ENCODE results near the gene REXO4. TPM values are rescaled to one million over a fixed set of nuclear protein-coding genes. Genes with fewer than 3 reads are reported as not detected.

REXO4 gene
- total and polyA plus RNA-seq, 10 of the 15 experiments (the other 5 are each of a cell fraction or from before 2014, with no cell fraction given) = 2.7 to 43.9 (median 30.5) TPM

DNA sequence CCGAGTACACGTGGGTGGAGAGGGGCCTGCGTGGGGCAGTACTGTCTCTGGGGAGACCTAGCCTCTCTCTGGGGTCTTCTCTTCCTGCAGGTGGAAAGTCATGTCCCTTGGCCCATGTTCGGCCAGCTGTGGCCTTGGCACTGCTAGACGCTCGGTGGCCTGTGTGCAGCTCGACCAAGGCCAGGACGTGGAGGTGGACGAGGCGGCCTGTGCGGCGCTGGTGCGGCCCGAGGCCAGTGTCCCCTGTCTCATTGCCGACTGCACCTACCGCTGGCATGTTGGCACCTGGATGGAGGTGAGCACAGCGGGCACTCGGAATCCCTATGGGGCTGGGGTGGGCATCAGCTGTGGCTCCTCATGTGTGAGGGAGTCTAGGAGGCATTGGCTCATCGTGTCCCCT lies 36.5 kb upstream of the REXO4 start:
- ChIA-PET SMC1A (ENCODE audit: uncharacterized antibody, unreplicated experiment) (no interaction called here), CTCF (interaction anchor here (1.8 kb wide), 1 partner anchor 32 kb away, joined by 5 read pairs; no protein-coding TSS in a partner anchor), POLR2A (no interaction called here), RAD21 (ENCODE audit: unreplicated experiment) (no interaction called here)
- no peaks in the 10 kb centered on the region for H3K79me2 ChIP-seq (ENCODE audit: control insufficient read depth, insufficient read depth, low read length)
- H3K4me3 ChIP-seq = no peak overlapping the region
- WGBS (ENCODE audit: insufficient coverage, insufficient replicate concordance, low lambda C conversion rate, missing lambda C conversion rate) = 38% methylated on average over 19 of the region's 19 CpGs
- ATAC-seq (no peak), DNase-seq (ENCODE audit: low read depth, low spot score) (no peak), FAIRE-seq (no peak)
- no peaks in the 10 kb centered on the region; a peak in 2 of 4 replicates for H3K27me3 ChIP-seq (replicated peaks in 1 of 2; ENCODE audit: control insufficient read depth in 2 of 2, insufficient read depth in 2 of 2, low read length in 1 of 2)
- H4K20me1 ChIP-seq (ENCODE audit: control insufficient read depth, insufficient read depth) = no peaks in the 10 kb centered on the region
- no peak overlapping the region for H3K9ac ChIP-seq (ENCODE audit: control insufficient read depth, insufficient read depth, low read length)
- no peak overlapping the region for H3K4me2 ChIP-seq (ENCODE audit: control insufficient read depth, insufficient read depth)
- intact Hi-C loops (cut with micrococcal nuclease; ENCODE audit: unreplicated experiment) (no loop called here), in situ Hi-C loops (cut with MboI) (no loop called here)
- TF ChIP-seq, protein P1, sequence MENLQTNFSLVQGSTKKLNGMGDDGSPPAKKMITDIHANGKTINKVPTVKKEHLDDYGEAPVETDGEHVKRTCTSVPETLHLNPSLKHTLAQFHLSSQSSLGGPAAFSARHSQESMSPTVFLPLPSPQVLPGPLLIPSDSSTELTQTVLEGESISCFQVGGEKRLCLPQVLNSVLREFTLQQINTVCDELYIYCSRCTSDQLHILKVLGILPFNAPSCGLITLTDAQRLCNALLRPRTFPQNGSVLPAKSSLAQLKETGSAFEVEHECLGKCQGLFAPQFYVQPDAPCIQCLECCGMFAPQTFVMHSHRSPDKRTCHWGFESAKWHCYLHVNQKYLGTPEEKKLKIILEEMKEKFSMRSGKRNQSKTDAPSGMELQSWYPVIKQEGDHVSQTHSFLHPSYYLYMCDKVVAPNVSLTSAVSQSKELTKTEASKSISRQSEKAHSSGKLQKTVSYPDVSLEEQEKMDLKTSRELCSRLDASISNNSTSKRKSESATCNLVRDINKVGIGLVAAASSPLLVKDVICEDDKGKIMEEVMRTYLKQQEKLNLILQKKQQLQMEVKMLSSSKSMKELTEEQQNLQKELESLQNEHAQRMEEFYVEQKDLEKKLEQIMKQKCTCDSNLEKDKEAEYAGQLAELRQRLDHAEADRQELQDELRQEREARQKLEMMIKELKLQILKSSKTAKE (IDR thresholded peaks at IDR 0.05; ENCODE audit: low read depth, poor library complexity, severe bottlenecking) = no peak
- TF ChIP-seq IKZF1 (conservative IDR thresholded peaks at IDR 0.05) = no peak
- TF ChIP-seq RUNX3 (IDR thresholded peaks at IDR 0.05; ENCODE audit: low read length) = no peak
- TF ChIP-seq EZH2 (IDR thresholded peaks at IDR 0.05; ENCODE audit: borderline replicate concordance, control insufficient read depth, low read depth, low read length) = no peak
- no peak for TF ChIP-seq MEF2A (IDR thresholded peaks at IDR 0.05; ENCODE audit: insufficient read depth, low read depth, low read length)
- no peaks in the 10 kb centered on the region for H3K36me3 ChIP-seq (ENCODE audit: control insufficient read depth in 2 of 2, insufficient read depth in 2 of 2, low read length in 1 of 2)
- no peak overlapping the region for H3K27ac ChIP-seq (ENCODE audit: control insufficient read depth, insufficient read depth)
- H3K4me1 ChIP-seq (ENCODE audit: control insufficient read depth, insufficient read depth, low read length) = no peaks in the 10 kb centered on the region; the same call in 1 of the 2 replicates
- no TSS peak for BruUV-seq (replicated peaks)
- no peak overlapping the region for H2AFZ ChIP-seq (ENCODE audit: control insufficient read depth, low read depth, low read length)
- H3K9me3 ChIP-seq (replicated peaks; ENCODE audit: control insufficient read depth, insufficient read depth, low read length) = no peaks in the 10 kb centered on the region

DNA sequence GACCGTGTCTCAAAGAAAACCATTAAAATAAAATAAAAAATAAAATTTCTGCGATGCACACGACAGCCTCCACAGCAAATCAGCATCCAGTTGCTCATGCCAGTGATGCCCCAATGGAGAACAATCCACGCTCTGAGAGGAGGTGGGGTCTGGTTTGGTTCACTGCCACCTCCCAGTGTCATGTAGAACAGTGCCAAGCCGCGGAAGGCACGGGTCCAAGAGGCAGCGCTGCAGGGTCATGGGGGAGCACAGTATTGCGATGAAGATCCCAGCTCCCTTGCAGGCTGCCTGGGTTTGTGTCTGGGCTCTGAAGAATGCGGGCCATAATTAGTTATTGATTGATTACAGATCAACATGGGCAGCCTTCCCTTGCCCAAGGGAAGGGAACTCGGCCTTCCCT lies 35.8 kb upstream of the REXO4 start:
- in situ Hi-C loops (cut with MboI) = no loop called here
- no TSS peak for BruUV-seq (replicated peaks)
- intact Hi-C loops (cut with micrococcal nuclease; ENCODE audit: unreplicated experiment) = no loop called here
- ATAC-seq (no peak), DNase-seq (ENCODE audit: low read depth, low spot score) (no peak), FAIRE-seq (no peak)
- CTCF ChIA-PET = interaction anchor here (1.8 kb wide), 1 partner anchor 33 kb away, joined by 5 read pairs; no protein-coding TSS in a partner anchor
- Histone ChIP-seq H3K27me3 (replicated peaks in 1 of 2; ENCODE audit: control insufficient read depth in 2 of 2, insufficient read depth in 2 of 2, low read length in 1 of 2) (no peaks in the 10 kb centered on the region; a peak in 2 of 4 replicates), H3K4me2 (ENCODE audit: control insufficient read depth, insufficient read depth) (no peak overlapping the region), H3K27ac (ENCODE audit: control insufficient read depth, insufficient read depth) (no peak overlapping the region), H3K4me1 (ENCODE audit: control insufficient read depth, insufficient read depth, low read length) (no peaks in the 10 kb centered on the region), H3K79me2 (ENCODE audit: control insufficient read depth, insufficient read depth, low read length) (no peaks in the 10 kb centered on the region), H3K36me3 (ENCODE audit: control insufficient read depth in 2 of 2, insufficient read depth in 2 of 2, low read length in 1 of 2) (no peaks in the 10 kb centered on the region), H2AFZ (ENCODE audit: control insufficient read depth, low read depth, low read length) (no peak overlapping the region), H4K20me1 (ENCODE audit: control insufficient read depth, insufficient read depth) (no peaks in the 10 kb centered on the region), H3K9ac (ENCODE audit: control insufficient read depth, insufficient read depth, low read length) (no peak overlapping the region), H3K9me3 (replicated peaks; ENCODE audit: control insufficient read depth, insufficient read depth, low read length) (no peaks in the 10 kb centered on the region), H3K4me3 (no peak overlapping the region)
- RAD21 ChIA-PET (ENCODE audit: unreplicated experiment) = interaction anchor here (0.9 kb wide), 1 partner anchor 14 kb away, joined by 3 read pairs; no protein-coding TSS in a partner anchor
- POLR2A ChIA-PET = no interaction called here
- SMC1A ChIA-PET (ENCODE audit: uncharacterized antibody, unreplicated experiment) = interaction anchor here (0.6 kb wide), 1 partner anchor 556 kb away, joined by 3 read pairs; no protein-coding TSS in a partner anchor
- WGBS (ENCODE audit: insufficient coverage, insufficient replicate concordance, low lambda C conversion rate, missing lambda C conversion rate) = 49% methylated on average over 11 of the region's 11 CpGs
- TF ChIP-seq, protein P2, sequence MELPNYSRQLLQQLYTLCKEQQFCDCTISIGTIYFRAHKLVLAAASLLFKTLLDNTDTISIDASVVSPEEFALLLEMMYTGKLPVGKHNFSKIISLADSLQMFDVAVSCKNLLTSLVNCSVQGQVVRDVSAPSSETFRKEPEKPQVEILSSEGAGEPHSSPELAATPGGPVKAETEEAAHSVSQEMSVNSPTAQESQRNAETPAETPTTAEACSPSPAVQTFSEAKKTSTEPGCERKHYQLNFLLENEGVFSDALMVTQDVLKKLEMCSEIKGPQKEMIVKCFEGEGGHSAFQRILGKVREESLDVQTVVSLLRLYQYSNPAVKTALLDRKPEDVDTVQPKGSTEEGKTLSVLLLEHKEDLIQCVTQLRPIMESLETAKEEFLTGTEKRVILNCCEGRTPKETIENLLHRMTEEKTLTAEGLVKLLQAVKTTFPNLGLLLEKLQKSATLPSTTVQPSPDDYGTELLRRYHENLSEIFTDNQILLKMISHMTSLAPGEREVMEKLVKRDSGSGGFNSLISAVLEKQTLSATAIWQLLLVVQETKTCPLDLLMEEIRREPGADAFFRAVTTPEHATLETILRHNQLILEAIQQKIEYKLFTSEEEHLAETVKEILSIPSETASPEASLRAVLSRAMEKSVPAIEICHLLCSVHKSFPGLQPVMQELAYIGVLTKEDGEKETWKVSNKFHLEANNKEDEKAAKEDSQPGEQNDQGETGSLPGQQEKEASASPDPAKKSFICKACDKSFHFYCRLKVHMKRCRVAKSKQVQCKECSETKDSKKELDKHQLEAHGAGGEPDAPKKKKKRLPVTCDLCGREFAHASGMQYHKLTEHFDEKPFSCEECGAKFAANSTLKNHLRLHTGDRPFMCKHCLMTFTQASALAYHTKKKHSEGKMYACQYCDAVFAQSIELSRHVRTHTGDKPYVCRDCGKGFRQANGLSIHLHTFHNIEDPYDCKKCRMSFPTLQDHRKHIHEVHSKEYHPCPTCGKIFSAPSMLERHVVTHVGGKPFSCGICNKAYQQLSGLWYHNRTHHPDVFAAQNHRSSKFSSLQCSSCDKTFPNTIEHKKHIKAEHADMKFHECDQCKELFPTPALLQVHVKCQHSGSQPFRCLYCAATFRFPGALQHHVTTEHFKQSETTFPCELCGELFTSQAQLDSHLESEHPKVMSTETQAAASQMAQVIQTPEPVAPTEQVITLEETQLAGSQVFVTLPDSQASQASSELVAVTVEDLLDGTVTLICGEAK (IDR thresholded peaks at IDR 0.05; ENCODE audit: borderline replicate concordance) = no peak

Data from GM12878 (cell line).